HG03060 (cell line): ENCODE measurements around the gene ARHGEF12.

ENCODE experiments used
- ATAC-seq: cut with Tn5 transposase; IDR thresholded peaks from one replicate; pipeline ENCODE4 v1.9.1; 2021; ENCODE audit warnings: low read depth, moderate number of reproducible peaks; ENCODE audit not compliant: unreplicated experiment

Gene ARHGEF12

DNA sequence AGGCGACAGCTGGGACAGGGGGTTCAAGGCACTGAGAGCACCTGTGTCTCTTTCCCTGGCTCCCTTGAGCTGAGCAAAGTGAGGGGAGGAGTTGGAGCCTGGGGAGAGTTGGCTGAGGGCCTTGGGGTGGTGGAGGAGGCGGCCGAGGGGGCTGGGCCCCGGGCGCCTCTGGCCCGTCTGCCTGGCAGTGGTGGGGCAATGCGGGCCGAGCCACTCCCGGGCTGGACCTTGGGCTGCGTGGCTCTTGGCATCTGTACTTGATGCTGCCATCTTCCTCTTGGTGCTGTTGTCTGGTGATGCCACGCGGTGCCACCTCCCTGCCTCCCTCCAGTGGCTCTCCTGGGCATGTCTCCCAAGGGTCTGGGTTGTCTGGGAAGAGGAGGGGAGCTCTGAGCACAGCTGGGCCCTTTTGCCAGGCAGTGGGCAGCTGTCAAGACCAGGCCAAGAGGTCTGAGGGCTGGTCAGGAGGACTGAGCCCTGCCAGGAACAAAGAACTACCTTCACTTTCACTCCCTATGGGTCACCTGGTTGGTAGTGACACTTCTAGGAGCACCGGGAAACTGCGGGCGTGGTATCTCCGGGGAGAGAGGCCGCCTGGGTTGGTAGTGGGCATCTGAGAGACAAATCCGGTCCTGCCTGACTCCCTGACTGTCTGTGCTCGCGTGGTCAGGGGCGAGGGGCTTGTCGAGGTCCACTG, 176.7 kb downstream of the ARHGEF12 start:
- no peak for ATAC-seq

DNA sequence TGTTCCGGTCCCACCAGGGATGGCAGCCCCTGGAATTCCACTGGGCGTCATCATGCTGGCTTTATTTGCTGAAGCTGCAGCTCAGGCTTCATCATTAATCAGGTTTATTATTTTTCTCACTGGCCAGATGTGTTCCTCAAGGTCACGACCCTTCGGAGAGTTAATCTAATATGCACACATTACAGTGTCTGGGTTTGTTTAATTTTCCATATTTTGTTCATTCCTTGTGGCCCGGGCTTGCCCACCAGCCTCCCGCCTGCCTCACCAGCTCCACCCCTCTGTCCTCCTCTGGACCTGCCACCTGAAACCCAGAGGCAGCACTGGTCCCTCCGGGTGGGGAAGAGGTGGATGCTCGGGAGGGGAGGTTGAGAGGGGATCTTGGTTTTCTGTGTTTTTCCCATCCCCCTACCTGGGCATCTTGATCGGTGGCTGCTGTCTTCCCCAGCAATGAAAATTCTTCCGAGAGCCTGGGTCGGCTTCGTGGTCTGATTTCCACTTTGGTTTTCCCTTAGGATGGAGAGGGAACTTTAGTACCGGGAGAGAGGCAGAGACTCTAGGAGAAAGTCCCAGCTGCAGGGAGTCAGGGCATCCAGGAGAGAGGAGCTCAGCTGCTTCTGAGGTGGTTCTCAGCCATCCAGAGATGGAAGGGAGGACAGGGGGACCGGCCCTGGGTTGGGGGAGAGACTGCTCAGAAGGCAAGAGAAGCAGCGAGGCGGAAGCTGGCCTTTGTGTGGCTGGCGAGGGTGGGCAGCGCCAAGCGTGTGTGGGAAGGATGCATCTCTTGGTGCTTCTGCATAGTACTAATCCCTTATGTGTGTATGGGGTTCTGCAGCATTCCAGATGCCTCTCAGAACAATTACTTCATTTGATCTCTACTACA, 177.5 kb downstream of the ARHGEF12 start:
- ATAC-seq: no peak

DNA sequence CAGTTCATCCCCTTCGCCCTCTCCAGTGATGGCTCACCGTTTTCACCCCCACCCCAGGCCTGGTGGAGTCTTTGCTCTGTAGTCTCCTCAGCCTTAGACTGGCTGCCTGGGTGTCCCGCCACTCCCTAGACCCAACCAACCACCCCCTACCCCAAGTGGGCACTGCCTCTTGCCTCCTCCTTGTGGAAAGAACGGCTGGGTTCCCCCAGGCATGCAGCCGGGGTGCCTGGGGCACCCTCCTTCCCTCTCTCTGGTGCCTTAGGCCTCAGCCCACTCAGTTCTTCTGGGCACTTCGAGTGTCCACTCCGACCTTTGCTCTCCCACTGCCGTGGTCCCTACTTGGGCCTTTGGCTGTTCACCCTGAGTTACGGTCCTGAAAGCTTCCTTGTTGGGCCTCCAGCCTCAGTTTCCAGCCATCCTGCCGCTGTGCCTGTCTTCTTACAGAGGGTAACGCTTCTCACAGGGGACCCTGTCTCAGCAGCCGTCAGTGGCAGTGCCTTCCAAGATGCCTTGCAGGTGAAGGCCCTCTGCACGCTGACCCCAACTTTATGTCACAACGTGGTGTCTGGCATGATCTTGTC, 178.4 kb downstream of the ARHGEF12 start:
- no peak for ATAC-seq

DNA sequence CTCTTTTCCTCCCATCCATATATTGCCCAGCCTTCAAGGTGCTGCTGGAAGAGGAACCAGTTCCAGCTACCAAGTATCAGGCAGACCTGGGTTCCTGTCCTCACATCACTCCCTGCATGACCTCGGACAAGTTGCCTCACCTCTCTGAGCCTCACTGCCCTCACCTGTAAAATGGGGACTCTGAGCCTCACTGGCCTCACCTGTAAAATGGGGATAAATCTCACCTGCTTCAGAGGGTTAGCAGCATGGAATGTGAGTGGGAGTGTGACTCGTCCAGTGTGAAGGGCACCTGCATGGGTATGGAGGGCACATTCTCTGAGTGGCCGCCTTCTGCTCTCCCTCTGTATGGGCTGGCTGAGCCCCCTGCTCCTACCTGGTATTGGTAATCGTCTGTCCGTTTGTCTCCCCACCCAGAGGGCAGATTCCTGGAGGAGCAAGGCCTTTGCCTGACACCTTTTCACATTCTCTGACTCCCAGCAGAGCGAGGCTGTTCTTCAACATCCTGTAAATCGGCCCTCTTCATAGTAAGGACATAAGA, 179.0 kb downstream of the ARHGEF12 start:
- no peak for ATAC-seq

DNA sequence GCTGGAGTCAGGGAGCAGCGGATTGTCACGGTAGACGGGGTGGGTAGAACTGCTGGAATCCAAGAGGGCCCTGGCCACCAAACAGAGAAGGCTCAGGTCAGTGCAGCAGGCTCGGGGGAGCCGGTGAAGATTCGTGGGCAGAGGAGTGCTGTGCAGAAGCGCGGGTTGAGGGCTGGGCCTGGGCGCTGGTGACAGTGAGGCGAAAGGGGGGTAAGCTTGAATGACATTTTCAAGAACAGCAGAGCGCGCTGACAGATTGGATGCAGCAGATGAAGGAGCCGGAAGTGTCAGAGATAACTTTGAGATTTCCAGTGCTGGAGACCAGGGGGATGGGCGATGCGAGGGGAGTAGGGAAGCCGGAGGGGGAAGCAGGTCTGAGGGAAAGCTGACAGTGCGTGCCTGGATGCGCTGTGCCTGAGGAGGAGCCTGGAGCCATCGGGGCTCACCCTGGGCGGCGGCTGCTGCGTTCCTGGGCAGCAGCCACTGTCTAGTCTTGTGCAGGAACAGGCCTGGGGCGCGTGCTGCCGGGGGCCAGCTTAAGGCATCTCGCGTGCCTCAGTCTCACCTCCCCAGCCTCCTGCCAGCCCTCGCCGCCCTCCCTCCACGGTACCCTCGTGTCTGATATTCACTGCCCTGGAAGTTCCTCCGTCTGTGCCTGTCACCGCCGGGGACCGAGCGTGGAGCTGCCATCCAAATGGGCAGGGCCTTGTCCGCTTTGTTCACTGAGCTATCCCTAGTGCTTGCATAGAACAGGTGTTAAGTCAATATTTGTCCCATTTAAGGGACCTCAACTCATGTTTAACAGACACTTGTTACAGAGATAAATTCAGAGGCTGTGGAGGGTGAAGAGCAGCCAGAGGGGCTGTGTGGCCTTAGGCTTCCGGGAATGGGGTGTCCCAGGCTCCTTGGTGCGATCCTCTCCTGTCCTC, 180.5 kb downstream of the ARHGEF12 start:
- no peak for ATAC-seq

DNA sequence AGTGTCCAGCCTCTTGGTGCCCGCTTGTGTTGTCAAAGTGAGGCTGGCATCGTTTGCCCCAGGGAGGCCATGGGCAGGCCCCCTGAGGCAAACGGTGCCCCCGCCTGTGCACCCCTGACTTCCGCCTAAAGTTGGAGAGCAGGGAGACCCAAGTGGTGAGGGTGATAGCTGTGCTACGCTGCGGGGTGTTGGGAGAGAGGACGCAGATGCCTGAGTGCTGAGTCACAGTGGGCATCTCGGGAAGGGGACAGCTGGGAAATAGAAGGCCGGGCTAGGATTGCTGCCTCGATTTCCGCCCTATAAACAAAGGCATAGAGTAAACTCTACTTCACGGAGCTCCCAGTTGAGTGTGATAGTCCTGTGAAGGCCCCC, 181.2 kb downstream of the ARHGEF12 start:
- ATAC-seq: no peak

DNA sequence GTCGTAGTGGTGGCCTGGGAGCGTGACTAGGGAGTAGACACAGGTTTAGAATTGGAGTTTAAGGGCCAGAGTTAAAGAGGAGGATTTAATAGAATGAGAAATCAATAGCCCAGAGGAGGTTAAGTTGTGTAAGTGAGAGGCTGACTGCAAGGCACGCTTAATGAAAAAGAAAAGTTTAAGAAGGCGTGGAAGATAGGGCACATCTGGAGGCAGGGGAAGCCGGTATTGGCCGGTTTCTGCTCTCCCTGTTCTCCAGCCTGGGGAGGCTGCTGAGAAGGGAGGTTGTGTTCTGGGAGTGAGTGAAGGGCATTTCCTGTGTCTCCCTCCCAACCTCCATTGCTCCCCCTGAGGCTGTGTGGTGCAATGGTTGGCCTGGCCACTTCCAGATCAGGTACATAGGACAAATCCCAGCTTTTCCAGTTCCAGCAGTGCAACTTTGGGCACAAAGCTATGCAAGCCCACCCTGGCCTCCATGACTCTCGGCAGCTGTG, 181.6 kb downstream of the ARHGEF12 start:
- ATAC-seq: no peak

DNA sequence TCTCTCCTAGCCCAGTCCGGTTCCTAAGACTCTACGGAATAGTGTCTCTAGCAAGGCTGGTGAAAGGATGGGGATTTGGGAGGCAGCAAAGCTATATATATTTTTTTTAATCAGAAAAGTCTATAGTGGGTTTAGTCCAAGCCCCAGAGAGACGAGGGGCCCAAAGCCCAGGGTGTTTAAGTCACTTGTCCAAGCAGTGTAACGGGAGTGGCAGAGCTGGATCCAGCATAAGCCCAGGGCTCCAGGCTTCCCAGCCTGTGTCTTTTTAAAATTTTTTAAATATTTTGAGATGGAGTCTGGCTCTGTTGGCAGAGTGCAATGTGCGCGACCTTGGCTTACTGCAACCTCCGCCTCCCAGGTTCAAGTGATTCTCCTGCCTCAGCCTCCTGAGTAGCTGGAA, 182.1 kb downstream of the ARHGEF12 start:
- ATAC-seq: no peak

DNA sequence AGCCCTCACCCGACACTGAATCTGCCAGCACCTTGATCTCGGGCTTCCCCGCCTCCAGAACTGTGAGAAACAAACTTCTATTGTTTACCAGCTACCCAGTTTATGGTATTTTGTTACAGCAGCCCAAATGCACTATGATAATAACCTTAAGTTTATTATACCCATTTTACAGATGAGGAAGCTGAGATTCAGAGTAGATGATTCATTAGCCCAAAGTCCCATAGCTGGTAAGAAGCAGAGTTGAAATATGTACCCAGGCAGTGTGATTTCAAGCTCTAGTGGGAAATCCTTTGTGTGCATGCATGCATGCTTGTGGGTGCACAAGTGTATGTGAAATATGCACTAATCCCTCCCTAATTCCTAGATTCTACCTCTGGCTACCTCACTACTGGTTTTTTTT, 183.3 kb downstream of the ARHGEF12 start:
- ATAC-seq: no peak

DNA sequence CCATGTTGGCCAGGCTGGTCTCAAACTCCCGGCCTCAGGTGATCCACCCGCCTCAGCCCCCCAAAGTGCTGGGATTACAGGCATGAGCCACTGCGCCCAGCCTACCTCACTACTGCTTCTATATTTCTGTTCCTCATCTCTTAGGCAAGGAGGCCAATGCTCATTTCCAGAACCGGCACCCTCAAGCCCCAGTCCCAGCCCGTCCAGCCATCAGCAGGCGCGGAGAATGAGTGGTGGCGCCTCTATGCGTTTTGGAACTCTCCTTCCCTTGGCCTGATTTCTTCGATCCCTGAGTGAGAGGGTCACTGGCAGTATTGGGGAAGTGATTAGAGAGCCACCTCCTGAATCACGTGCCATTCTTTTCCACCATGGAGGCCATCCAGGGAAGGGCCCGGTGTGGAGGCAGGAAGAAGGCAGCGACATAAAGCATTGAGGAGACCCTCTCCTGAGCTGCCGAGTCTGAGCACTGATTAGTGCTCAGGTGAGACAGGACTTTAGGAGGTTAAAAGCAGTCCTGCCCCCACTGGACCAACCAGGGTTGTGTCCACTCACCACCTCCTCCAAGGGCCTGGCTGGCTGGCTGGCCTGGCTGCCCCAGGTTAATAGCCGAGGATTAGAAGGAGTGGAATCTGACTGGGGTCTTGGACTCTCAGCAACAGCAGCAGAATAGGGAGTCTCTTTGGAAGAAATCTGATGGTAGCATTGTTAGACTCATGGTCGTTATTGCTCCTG, 184.0 kb downstream of the ARHGEF12 start:
- ATAC-seq: no peak

DNA sequence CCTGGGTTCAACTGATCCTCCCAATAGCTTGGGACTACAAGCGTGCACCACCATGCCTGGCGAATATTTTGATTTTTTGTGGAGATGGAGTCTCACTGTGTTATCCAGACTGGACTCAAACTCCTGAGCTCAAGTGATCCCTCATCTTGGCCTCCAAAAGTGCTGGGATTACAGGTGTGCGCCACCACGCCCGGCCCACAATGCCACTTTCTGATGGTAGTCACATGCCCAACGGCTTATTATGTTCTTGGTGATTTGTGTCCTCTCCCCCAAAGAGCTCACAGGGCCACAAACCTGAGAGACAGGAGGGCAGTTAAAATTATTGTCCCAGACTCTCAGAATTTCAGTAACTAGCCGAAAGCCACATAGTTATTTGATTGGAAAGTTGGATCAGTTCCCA, 185.0 kb downstream of the ARHGEF12 start:
- no peak for ATAC-seq

DNA sequence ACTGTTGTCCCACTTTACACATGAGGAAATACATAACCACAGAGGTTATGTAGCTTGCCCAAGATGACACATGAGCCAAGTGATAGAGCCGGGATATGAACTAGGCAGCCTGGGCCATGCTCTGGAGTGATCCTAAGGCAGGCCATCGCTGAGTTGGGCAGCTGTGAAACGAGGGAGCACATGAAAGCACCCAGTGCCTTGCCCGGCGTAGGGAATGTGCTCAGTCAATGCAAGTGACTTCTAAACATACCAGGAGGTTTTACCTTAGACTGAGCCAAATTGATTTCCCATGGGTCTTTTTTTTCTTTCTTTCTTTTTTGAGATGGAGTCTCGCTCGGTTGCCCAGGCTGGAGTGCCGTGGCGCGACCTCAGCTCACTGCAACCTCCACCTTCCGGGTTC, 185.8 kb downstream of the ARHGEF12 start:
- no peak for ATAC-seq

DNA sequence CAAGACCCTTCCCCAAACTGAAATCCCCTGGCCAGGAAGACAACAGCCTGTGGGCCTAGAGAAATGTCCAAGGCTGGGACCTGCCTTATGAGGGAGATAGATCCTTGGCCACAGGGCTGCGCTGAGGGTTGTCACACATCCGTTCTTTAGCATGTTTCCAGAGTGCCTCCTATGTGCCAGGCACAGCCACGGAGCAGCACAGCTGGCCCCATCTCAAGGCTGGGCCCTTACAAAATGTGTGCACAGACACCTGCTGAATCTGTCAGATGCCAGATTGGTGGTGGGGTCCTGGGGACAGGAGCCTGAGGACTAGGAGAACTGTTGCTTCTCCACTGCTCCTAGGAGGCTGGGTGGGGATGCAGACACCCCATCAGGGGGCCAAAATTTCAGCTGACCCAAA, 186.5 kb downstream of the ARHGEF12 start:
- ATAC-seq: no peak

DNA sequence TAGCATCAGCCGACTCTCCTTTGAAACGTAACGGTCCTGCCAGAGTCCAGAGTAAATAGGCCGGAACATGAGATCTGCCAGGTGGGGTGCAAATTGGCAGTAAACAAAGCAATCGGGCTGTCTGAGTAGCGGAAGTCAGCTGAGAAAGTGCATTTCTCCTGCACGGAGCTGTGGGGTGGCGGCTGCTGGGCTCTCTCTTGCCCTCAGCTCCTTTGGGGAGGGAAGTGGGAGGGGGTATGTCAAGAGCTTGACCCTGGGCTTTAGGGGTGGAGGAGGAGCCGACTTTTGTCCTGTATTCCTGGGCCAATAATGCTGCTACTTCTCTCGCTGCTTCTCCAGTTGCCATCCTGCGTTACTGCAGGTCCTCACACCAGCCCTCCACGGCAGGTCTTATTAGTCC, 187.0 kb downstream of the ARHGEF12 start:
- ATAC-seq: no peak

DNA sequence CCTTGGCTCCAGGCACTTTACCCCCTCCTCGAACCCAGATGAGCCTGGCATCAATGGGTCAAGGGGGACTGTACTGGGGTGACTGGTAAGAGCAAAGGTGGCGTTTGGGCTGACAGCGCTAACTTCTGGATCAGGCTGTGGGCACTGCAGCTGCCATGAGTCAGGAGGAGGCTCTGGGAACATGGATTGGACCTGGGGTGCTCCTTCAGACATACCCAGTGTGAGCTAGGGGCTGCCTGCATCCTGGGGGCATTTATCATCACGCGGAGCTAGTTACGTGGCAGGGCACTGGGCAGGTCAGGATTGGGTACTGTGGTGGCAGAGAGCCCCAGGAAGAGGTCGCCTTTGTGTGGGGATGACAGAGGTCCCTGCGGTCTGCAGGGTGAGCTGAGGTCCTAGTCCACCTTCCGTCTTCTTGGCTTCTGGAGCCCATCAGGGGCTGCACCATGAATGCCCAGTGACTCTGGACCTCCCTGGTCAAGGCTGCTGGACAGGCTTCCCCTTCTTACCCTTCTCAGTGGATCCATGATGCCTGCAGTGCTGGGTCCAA, 188.4 kb downstream of the ARHGEF12 start:
- ATAC-seq: no peak

DNA sequence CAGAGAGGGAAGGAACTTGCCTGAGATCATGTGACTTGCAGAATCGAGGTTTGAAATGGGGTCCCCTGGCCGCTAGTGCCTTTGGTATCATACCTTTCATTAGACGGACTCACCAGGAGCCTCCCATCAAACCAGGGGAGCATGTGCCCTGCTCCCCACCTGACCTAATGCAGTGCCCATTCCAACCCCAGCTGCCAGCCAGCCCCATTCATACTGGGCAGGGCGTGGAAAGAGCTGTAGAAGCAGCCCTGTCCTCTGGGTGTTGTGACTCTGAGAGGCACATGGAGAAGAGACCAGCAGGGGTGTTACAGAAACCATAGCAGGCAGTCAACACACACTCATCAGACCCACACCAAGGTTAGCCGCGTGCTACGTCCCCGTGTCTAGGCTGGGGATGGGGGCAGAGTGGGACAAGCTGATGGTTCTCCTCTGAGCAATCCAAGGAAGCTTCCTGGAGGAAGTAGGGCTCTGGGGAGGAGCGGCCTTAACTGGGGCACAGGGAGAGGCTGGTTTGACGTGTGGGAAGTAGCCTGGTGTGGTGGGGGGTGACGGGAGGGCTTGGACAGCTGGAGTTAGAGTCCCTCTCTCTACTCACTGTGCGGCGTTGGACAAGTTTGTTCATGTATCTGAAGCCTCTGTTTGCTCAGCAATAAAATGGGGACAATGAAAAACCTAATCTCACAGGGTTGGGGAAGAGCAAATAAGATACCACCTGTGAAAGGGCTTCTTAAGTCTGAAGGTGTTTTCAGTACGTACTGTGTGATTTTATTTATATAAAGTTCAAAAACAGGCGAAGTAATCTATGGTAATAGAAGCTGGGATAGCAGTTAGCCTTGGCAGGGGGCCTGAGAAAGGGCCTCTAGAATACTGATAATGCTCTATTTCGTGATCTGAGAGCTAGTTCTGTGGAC, 189.3 kb downstream of the ARHGEF12 start:
- no peak for ATAC-seq

DNA sequence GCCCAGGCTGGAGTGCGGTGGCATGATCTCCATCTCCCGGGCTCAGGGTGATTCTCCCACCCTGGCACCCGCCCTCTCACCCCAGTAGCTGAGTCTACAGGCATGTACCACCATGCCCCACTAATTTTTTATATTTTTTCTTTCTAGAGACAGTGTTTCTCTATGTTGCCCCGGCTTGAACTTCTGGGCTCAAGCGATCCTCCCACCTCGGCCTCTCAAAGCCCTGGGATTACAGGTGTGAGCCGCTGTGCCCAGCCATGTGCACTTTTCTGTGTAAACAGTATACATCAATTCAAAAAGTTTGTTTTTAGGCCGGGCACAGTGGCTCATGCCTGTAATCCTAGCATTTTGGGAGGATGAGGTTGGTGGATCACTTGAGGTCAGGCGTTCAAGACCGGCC, 190.0 kb downstream of the ARHGEF12 start:
- no peak for ATAC-seq

DNA sequence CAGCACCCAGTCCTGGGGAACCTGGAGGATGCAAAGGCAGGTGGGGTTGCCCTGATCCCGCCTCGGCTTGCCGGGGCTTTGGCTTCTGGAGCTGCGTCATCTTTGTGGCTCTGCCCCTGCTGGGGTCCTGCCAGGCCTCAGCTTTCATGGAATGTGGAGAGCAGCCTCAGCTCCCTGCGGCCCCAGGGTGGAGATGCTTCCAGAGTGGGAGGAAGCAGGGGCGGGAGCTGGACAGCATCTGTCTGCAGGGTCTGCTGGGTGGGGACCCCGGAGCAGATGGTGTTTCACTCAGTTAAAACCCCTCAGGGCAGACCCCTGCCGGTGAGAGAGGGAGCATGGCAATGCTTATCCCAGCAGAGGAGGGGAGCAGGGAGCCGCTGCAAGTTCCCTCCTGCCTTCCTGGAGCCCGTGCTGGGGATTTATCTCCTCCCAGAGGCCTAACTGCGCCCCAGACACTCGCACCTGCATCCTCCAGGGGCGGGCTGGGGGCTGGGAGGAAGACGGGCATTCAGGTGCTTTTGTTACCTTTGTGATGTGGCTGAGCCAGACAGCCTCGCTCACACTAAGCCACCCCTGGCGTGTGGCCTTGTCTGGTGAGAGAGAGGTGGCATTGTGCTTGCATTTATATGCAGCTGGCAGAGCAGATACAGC, 191.0 kb downstream of the ARHGEF12 start:
- ATAC-seq: no peak
